ENCODE data around the gene GMPPA. TPM values are rescaled to one million over a fixed set of nuclear protein-coding genes. Genes with fewer than 3 reads are reported as not detected.

GMPPA gene
- total RNA-seq, 2 donors from 2014 or later: 36.9 to 38.2 TPM

GRCh38 chr2:219526320-219527075 lies 27.8 kb downstream of the GMPPA start:
- H3K36me3 ChIP-seq (ENCODE audit: control insufficient read depth, insufficient read depth, low read length): no peaks in the 10 kb centered on the region
- H3K9me3 ChIP-seq (ENCODE audit: control insufficient read depth, low read length): no peaks in the 10 kb centered on the region
- Mint-ChIP-seq H3K4me1 (peaks cover 36% of the 10 kb centered on the region), H3K4me3 (peak overlapping the region; percentile 21), H3K9me3 (no peaks in the 10 kb centered on the region), H3K36me3 (ENCODE audit: low read depth) (no peaks in the 10 kb centered on the region), H3K27me3 (ENCODE audit: insufficient read depth) (peaks cover 54% of the 10 kb centered on the region), H3K27ac (no peak overlapping the region)
- no peak for TF ChIP-seq CTCF (conservative IDR thresholded peaks at IDR 0.05)
- peak overlapping the region; percentile 28 for H3K4me3 ChIP-seq (ENCODE audit: low read length)
- H3K27me3 ChIP-seq (ENCODE audit: control insufficient read depth, insufficient read depth, low read length, poor library complexity, severe bottlenecking): peaks cover 35% of the 10 kb centered on the region
- WGBS, 2 experiments (ENCODE audit: insufficient coverage in 1 of 2, insufficient read length in 1 of 2): 70 to 82% methylated on average over 8 to 11 of the region's 11 CpGs
- no peak for DNase-seq
- peaks cover 26% of the 10 kb centered on the region for H3K4me1 ChIP-seq (ENCODE audit: control insufficient read depth, insufficient read depth, low read length)
- H3K9ac ChIP-seq (ENCODE audit: extremely low read depth, low read length, poor library complexity, severe bottlenecking): no peak overlapping the region
- no peak overlapping the region for H3K27ac ChIP-seq (ENCODE audit: low read depth, low read length)

GRCh38 chr2:219527076-219527394 lies 28.3 kb downstream of the GMPPA start:
- no peaks in the 10 kb centered on the region for H3K36me3 ChIP-seq (ENCODE audit: control insufficient read depth, insufficient read depth, low read length)
- Mint-ChIP-seq H3K36me3 (ENCODE audit: low read depth) (no peaks in the 10 kb centered on the region), H3K27me3 (ENCODE audit: insufficient read depth) (peaks cover 57% of the 10 kb centered on the region), H3K27ac (peak overlapping the region; percentile 13), H3K4me1 (peaks cover 31% of the 10 kb centered on the region), H3K9me3 (no peaks in the 10 kb centered on the region), H3K4me3 (no peak overlapping the region)
- TF ChIP-seq CTCF (conservative IDR thresholded peaks at IDR 0.05): no peak
- H3K9me3 ChIP-seq (ENCODE audit: control insufficient read depth, low read length): no peaks in the 10 kb centered on the region
- H3K4me3 ChIP-seq (ENCODE audit: low read length): no peak overlapping the region
- peaks cover 41% of the 10 kb centered on the region for H3K27me3 ChIP-seq (ENCODE audit: control insufficient read depth, insufficient read depth, low read length, poor library complexity, severe bottlenecking)
- no peak overlapping the region for H3K27ac ChIP-seq (ENCODE audit: low read depth, low read length)
- H3K9ac ChIP-seq (ENCODE audit: extremely low read depth, low read length, poor library complexity, severe bottlenecking): no peak overlapping the region
- H3K4me1 ChIP-seq (ENCODE audit: control insufficient read depth, insufficient read depth, low read length): peaks cover 26% of the 10 kb centered on the region
- 70 to 85% methylated on average over 6 of the region's 6 CpGs for WGBS, 2 experiments (ENCODE audit: insufficient coverage in 1 of 2, insufficient read length in 1 of 2)
- no peak for DNase-seq

- no peak overlapping the region for H3K4me3 Mint-ChIP-seq
- no peak overlapping the region for H3K27ac ChIP-seq (ENCODE audit: low read depth, low read length)
- peaks cover 41% of the 10 kb centered on the region for H3K27me3 ChIP-seq (ENCODE audit: control insufficient read depth, insufficient read depth, low read length, poor library complexity, severe bottlenecking)
- DNase-seq: no peak
- peaks cover 59% of the 10 kb centered on the region for H3K27me3 Mint-ChIP-seq (ENCODE audit: insufficient read depth)
- peaks cover 26% of the 10 kb centered on the region for H3K4me1 ChIP-seq (ENCODE audit: control insufficient read depth, insufficient read depth, low read length)
- H3K4me1 Mint-ChIP-seq: peaks cover 29% of the 10 kb centered on the region
- TF ChIP-seq CTCF (conservative IDR thresholded peaks at IDR 0.05): no peak
- H3K4me3 ChIP-seq (ENCODE audit: low read length): no peak overlapping the region
- WGBS, 2 experiments (ENCODE audit: insufficient coverage in 1 of 2, insufficient read length in 1 of 2): 88 to 90% methylated on average over 4 to 5 of the region's 5 CpGs
- no peaks in the 10 kb centered on the region for H3K9me3 Mint-ChIP-seq
- no peaks in the 10 kb centered on the region for H3K36me3 ChIP-seq (ENCODE audit: control insufficient read depth, insufficient read depth, low read length)
- no peaks in the 10 kb centered on the region for H3K36me3 Mint-ChIP-seq (ENCODE audit: low read depth)
- H3K9ac ChIP-seq (ENCODE audit: extremely low read depth, low read length, poor library complexity, severe bottlenecking): no peak overlapping the region
- H3K9me3 ChIP-seq (ENCODE audit: control insufficient read depth, low read length): no peaks in the 10 kb centered on the region
- H3K27ac Mint-ChIP-seq: peak overlapping the region; percentile 13
Observed at GRCh38 chr2:219527472-219527871, 28.8 kb downstream of the GMPPA start.

Measured in endodermal cell (in vitro differentiated cells).